Inflammatory macrophage treated with lipopolysaccharide for 1 hour (primary cell): ENCODE measurements around the gene SOX10.

Source experiments
- DNase-seq, 2 donors: peaks; one replicate each; pipeline ENCODE4 v3.0.0-alpha.2; 2020 to 2022

The SOX10 gene

GRCh38 chr22:37983860-37984791, at the start of gene SOX10:
Gene SOX10, minus strand, starts transcription at chr22:37984555. Its CDS starts 771 bp downstream, at chr22:37983784.
- no peak for DNase-seq

GRCh38 chr22:38033522-38034277, 49.3 kb upstream of the SOX10 start:
- no peak for DNase-seq

- peak; percentile 65 to 70 for DNase-seq
These were observed 48.5 kb upstream of the SOX10 start for GRCh38 chr22:38032681-38033521.

GRCh38 chr22:38031491-38031890, 47.1 kb upstream of the SOX10 start:
- DNase-seq = no peak

- DNase-seq = no peak
These were observed 46.2 kb upstream of the SOX10 start for GRCh38 chr22:38030311-38031133.

GRCh38 chr22:38029901-38030300, 45.5 kb upstream of the SOX10 start:
- no peak for DNase-seq

- no peak for DNase-seq
These were observed 45.0 kb upstream of the SOX10 start for GRCh38 chr22:38029370-38029769.

- no peak for DNase-seq
These were observed 44.2 kb upstream of the SOX10 start for GRCh38 chr22:38028344-38029130.

GRCh38 chr22:38027487-38027886, 43.1 kb upstream of the SOX10 start:
- DNase-seq = no peak

GRCh38 chr22:38026130-38027111, 42.1 kb upstream of the SOX10 start:
- DNase-seq = no peak

- no peak for DNase-seq
These were observed 41.2 kb upstream of the SOX10 start for GRCh38 chr22:38025514-38025913.

- no peak for DNase-seq
These were observed 38.7 kb upstream of the SOX10 start for GRCh38 chr22:38023045-38023444.

GRCh38 chr22:38021206-38021605, 36.9 kb upstream of the SOX10 start:
- DNase-seq = no peak

GRCh38 chr22:38018938-38019827, 34.8 kb upstream of the SOX10 start:
- DNase-seq = no peak

GRCh38 chr22:38017939-38018885, 33.9 kb upstream of the SOX10 start:
- no peak for DNase-seq

GRCh38 chr22:38017272-38017920, 33.0 kb upstream of the SOX10 start:
- peak; percentile 79 to 82 for DNase-seq
